ENCODE results near the gene CASP6. TPM values are rescaled to one million over a fixed set of nuclear protein-coding genes. Genes with fewer than 3 reads are reported as not detected.

Gene CASP6
- total RNA-seq, 1 donor from 2014 or later: 33.1 TPM

GRCh38 chr4:109673303-109673702 is 29.9 kb downstream of the CASP6 start:
- intact Hi-C loops (cut with micrococcal nuclease): no loop called here

GRCh38 chr4:109672169-109672930 is 30.9 kb downstream of the CASP6 start:
- intact Hi-C loops (cut with micrococcal nuclease): no loop called here

- intact Hi-C loops (cut with micrococcal nuclease): no loop called here
Measured at GRCh38 chr4:109671350-109671749, 31.9 kb downstream of the CASP6 start.

- intact Hi-C loops (cut with micrococcal nuclease): no loop called here
Measured at GRCh38 chr4:109665783-109666485, 37.3 kb downstream of the CASP6 start.

- intact Hi-C loops (cut with micrococcal nuclease): no loop called here
Measured at GRCh38 chr4:109662771-109663170, 40.5 kb downstream of the CASP6 start.

GRCh38 chr4:109662116-109662515 is 41.1 kb downstream of the CASP6 start:
- intact Hi-C loops (cut with micrococcal nuclease): no loop called here

- intact Hi-C loops (cut with micrococcal nuclease): no loop called here
Measured at GRCh38 chr4:109658871-109659410, 44.3 kb downstream of the CASP6 start.

- intact Hi-C loops (cut with micrococcal nuclease): no loop called here
Measured at GRCh38 chr4:109657854-109658418, 45.3 kb downstream of the CASP6 start.

- intact Hi-C loops (cut with micrococcal nuclease): no loop called here
Measured at GRCh38 chr4:109655396-109655795, 47.8 kb downstream of the CASP6 start.

- intact Hi-C loops (cut with micrococcal nuclease): loop anchor here (2.0 to 5.0 kb wide), 6 partner anchors 38 to 998 kb away; partner anchors contain the start of genes CASP6, OSTC and SEC24B
Measured at GRCh38 chr4:109649872-109650271, 53.4 kb downstream of the CASP6 start.

- intact Hi-C loops (cut with micrococcal nuclease): loop anchor here (1.0 to 5.0 kb wide), 7 partner anchors 37 to 997 kb away; partner anchors contain the start of genes CASP6, OSTC and SEC24B
Measured at GRCh38 chr4:109648997-109649575, 54.2 kb downstream of the CASP6 start.

GRCh38 chr4:109648266-109648996 is 54.8 kb downstream of the CASP6 start:
- intact Hi-C loops (cut with micrococcal nuclease): loop anchor here (1.0 to 5.0 kb wide), 7 partner anchors 36 to 996 kb away; partner anchors contain the start of genes CASP6, OSTC and SEC24B

GRCh38 chr4:109645874-109646710 is 57.2 kb downstream of the CASP6 start:
- intact Hi-C loops (cut with micrococcal nuclease): loop anchor here (5.0 kb wide), 3 partner anchors 34 to 994 kb away; partner anchors contain the start of gene OSTC

- intact Hi-C loops (cut with micrococcal nuclease): no loop called here
Measured at GRCh38 chr4:109640644-109641043, 62.6 kb downstream of the CASP6 start.

Other genes starting within 250 kb of the CASP6 start
- gene MCUB, start 143.2 kb downstream of the CASP6 start, total RNA-seq: 66.6 and 72.8 TPM in 2 replicates
- gene PLA2G12A, start 26.6 kb upstream of the CASP6 start, total RNA-seq: 9.5 and 9.7 TPM in 2 replicates
- 0.09 TPM in 1 of 2 replicates, not detected in the other for gene CFI, start 98.6 kb upstream of the CASP6 start, total RNA-seq
- 32.9 and 39.3 TPM in 2 replicates for gene GAR1, start 112.3 kb upstream of the CASP6 start, total RNA-seq
- gene RRH, start 124.5 kb upstream of the CASP6 start, total RNA-seq: 0.20 and 0.32 TPM in 2 replicates
- gene LRIT3, start 144.7 kb upstream of the CASP6 start, total RNA-seq: 0.09 and 0.18 TPM in 2 replicates
- not detected in 2 replicates for gene EGF, start 209.4 kb upstream of the CASP6 start, total RNA-seq